MM.1S (cell line): ENCODE results near the gene TENM4.

Experiments used
- DNase-seq: peaks from one replicate; pipeline ENCODE4 v3.0.0-alpha.2; 2015
- H2AFZ ChIP-seq: fragments of 300-600 bp; sonication (generic); 2 replicates; pipeline ENCODE4 v1.6.0; 2016; ENCODE audit warnings: antibody characterized with exemption, low read length
- H3F3A ChIP-seq: fragments of 300-600 bp; sonication (generic); 2 replicates; pipeline ENCODE4 v1.6.1; 2016; ENCODE audit warnings: mild to moderate bottlenecking, antibody characterized with exemption, low read length, moderate library complexity, mixed read lengths; ENCODE audit not compliant: insufficient read depth
- H3K27ac ChIP-seq: fragments of 300-600 bp; sonication (generic); 2 replicates; pipeline ENCODE4 v1.5.1; 2016; ENCODE audit warnings: mild to moderate bottlenecking, low read length
- H3K27me3 ChIP-seq: fragments of 300-600 bp; sonication (generic); replicated peaks from 2 replicates; pipeline ENCODE4 v1.6.0; 2016; ENCODE audit warnings: low read length; ENCODE audit not compliant: insufficient read depth
- H3K36me3 ChIP-seq: fragments of 300-600 bp; sonication (generic); replicated peaks from 2 replicates; pipeline ENCODE4 v1.6.1; 2016; ENCODE audit warnings: mild to moderate bottlenecking, low read length, mixed read lengths; ENCODE audit not compliant: insufficient read depth
- H3K4me1 ChIP-seq: fragments of 300-600 bp; sonication (generic); 2 replicates; pipeline ENCODE4 v1.6.1; 2016; ENCODE audit warnings: low read length, mixed read lengths
- H3K4me2 ChIP-seq: fragments of 300-600 bp; sonication (generic); 2 replicates; pipeline ENCODE4 v1.6.0; 2016; ENCODE audit warnings: low read depth, low read length
- H3K4me3 ChIP-seq: fragments of 300-600 bp; sonication (generic); 2 replicates; pipeline ENCODE4 v1.5.1; 2016; ENCODE audit warnings: low read length, mixed read lengths
- H3K79me2 ChIP-seq: fragments of 300-600 bp; sonication (generic); 2 replicates; pipeline ENCODE4 v1.6.1; 2016; ENCODE audit warnings: mixed run types, low read length, mixed read lengths
- H3K9ac ChIP-seq: fragments of 300-600 bp; sonication (generic); 2 replicates; pipeline ENCODE4 v1.6.1; 2016; ENCODE audit warnings: low read length, mixed read lengths
- H3K9me2 ChIP-seq: fragments of 300-600 bp; sonication (generic); replicated peaks from 2 replicates; pipeline ENCODE4 v1.6.1; 2016; ENCODE audit warnings: mild to moderate bottlenecking, low read length, mixed read lengths; ENCODE audit not compliant: insufficient read depth
- H3K9me3 ChIP-seq: fragments of 300-600 bp; sonication (generic); replicated peaks from 2 replicates; pipeline ENCODE4 v1.6.1; 2016; ENCODE audit warnings: mild to moderate bottlenecking, low read length, mixed read lengths; ENCODE audit not compliant: insufficient read depth
- H4K20me1 ChIP-seq: fragments of 300-600 bp; sonication (generic); 2 replicates; pipeline ENCODE4 v1.6.1; 2016; ENCODE audit warnings: mild to moderate bottlenecking, low read length, moderate library complexity, mixed read lengths; ENCODE audit not compliant: insufficient read depth
- EZH2 ChIP-seq: fragments of 300-600 bp; sonication (generic); optimal IDR thresholded peaks from 2 replicates; pipeline ENCODE3; 2017; ENCODE audit warnings: low read depth, mild to moderate bottlenecking, antibody characterized with exemption, low read length, mixed read lengths
- EZH2phosphoT487 ChIP-seq: fragments of 300-600 bp; sonication (generic); IDR thresholded peaks from 2 replicates; pipeline ENCODE4 v1.6.1; 2018; ENCODE audit warnings: antibody characterized with exemption, low read length
- TF ChIP-seq, protein P1 (sequence below): fragments of 300-600 bp; sonication (generic); IDR thresholded peaks from 2 replicates; pipeline ENCODE4 v1.5.1; 2016; ENCODE audit warnings: antibody characterized with exemption, low read length, mixed read lengths

The TENM4 gene

GRCh38 chr11:79151396-79151795 lies 289.4 kb downstream of the TENM4 start:
- no peaks in the 10 kb centered on the region for H3K27me3 ChIP-seq
- H3F3A ChIP-seq, result no peaks in the 10 kb centered on the region
- H3K79me2 ChIP-seq, result no peaks in the 10 kb centered on the region
- no peaks in the 10 kb centered on the region for H3K4me1 ChIP-seq
- DNase-seq, result no peak
- H2AFZ ChIP-seq, result no peak overlapping the region
- H3K27ac ChIP-seq, result no peak overlapping the region
- no peaks in the 10 kb centered on the region for H3K36me3 ChIP-seq
- H3K9me3 ChIP-seq, result no peaks in the 10 kb centered on the region
- H3K9ac ChIP-seq, result no peak overlapping the region
- TF ChIP-seq EZH2phosphoT487 (no peak), EZH2 (no peak)
- TF ChIP-seq, protein P1, sequence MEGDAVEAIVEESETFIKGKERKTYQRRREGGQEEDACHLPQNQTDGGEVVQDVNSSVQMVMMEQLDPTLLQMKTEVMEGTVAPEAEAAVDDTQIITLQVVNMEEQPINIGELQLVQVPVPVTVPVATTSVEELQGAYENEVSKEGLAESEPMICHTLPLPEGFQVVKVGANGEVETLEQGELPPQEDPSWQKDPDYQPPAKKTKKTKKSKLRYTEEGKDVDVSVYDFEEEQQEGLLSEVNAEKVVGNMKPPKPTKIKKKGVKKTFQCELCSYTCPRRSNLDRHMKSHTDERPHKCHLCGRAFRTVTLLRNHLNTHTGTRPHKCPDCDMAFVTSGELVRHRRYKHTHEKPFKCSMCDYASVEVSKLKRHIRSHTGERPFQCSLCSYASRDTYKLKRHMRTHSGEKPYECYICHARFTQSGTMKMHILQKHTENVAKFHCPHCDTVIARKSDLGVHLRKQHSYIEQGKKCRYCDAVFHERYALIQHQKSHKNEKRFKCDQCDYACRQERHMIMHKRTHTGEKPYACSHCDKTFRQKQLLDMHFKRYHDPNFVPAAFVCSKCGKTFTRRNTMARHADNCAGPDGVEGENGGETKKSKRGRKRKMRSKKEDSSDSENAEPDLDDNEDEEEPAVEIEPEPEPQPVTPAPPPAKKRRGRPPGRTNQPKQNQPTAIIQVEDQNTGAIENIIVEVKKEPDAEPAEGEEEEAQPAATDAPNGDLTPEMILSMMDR, result no peak
- no peaks in the 10 kb centered on the region for H3K9me2 ChIP-seq
- H4K20me1 ChIP-seq, result no peaks in the 10 kb centered on the region
- H3K4me2 ChIP-seq, result no peak overlapping the region
- H3K4me3 ChIP-seq, result no peak overlapping the region

DNA sequence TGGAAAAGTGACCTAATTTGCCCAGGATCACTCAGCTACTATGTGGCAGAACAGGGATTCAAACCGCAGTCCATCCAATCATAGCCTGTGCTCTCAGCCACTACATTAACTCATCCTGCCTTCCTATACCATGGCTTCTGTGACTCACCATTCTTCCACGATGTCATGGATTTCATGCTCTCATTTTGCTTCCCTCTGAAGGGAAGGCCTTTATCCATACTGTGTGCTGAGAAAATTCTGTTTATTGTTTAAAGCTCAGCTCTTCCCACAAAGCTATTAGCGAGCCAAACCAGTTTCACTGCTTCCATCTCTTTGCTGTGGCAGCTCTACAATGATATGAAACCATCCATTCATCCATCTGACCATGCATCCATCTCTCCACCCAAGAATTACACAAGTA lies 289.9 kb downstream of the TENM4 start:
- no peak overlapping the region for H2AFZ ChIP-seq
- no peak for DNase-seq
- H3K9me3 ChIP-seq, result no peaks in the 10 kb centered on the region
- H3K9me2 ChIP-seq, result no peaks in the 10 kb centered on the region
- H3K27ac ChIP-seq, result no peak overlapping the region
- H4K20me1 ChIP-seq, result no peaks in the 10 kb centered on the region
- no peak for TF ChIP-seq EZH2
- TF ChIP-seq, protein P1, result no peak
- no peak for TF ChIP-seq EZH2phosphoT487
- no peaks in the 10 kb centered on the region for H3K4me1 ChIP-seq
- H3K4me3 ChIP-seq, result no peak overlapping the region
- no peak overlapping the region for H3K4me2 ChIP-seq
- no peak overlapping the region for H3K9ac ChIP-seq
- H3K27me3 ChIP-seq, result no peaks in the 10 kb centered on the region
- no peaks in the 10 kb centered on the region for H3F3A ChIP-seq
- no peaks in the 10 kb centered on the region for H3K79me2 ChIP-seq
- no peaks in the 10 kb centered on the region for H3K36me3 ChIP-seq

DNA sequence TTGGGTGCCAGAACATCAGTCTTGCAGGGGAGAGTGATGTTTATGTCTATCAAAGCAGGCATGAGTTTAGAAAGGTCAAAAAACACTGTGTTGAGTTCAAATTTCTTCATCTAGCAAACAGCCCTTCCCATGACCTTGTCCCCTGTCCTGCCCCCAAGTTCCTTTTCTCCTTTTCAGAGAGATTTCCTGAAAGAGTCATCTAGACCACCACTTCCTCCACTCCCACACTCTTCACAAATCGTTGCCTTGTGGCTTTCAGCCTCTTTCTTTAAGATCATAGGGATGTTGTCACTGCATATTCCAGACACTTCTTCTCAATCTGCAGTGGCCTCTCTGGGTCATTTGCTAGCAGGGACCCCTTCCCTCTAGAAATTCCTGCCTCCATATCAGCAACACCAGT lies 290.5 kb downstream of the TENM4 start:
- Histone ChIP-seq H3K27me3 (no peaks in the 10 kb centered on the region), H3F3A (no peaks in the 10 kb centered on the region), H3K4me1 (no peaks in the 10 kb centered on the region), H3K9me2 (no peaks in the 10 kb centered on the region), H3K27ac (no peak overlapping the region), H3K4me2 (no peak overlapping the region), H3K79me2 (no peaks in the 10 kb centered on the region), H3K9ac (no peak overlapping the region), H4K20me1 (no peaks in the 10 kb centered on the region), H3K4me3 (no peak overlapping the region), H3K36me3 (no peaks in the 10 kb centered on the region), H3K9me3 (no peaks in the 10 kb centered on the region), H2AFZ (no peak overlapping the region)
- no peak for DNase-seq
- TF ChIP-seq, protein P1, result no peak
- TF ChIP-seq EZH2phosphoT487 (no peak), EZH2 (no peak)
